NB4 (cell line): ENCODE results near the gene EPSTI1.

Source experiments
- DNase-seq: peaks from one replicate; pipeline ENCODE4 v3.0.0; 2010; ENCODE audit warnings: low read depth
- H3K4me3 ChIP-seq: one replicate; pipeline ENCODE4 v1.5.1; 2011; ENCODE audit warnings: mild to moderate bottlenecking, low read depth, low read length, moderate library complexity
- CTCF ChIP-seq: IDR thresholded peaks from one replicate; pipeline ENCODE4 v1.5.1; 2012; ENCODE audit warnings: low read depth, low read length
- MYC ChIP-seq: IDR thresholded peaks from 2 replicates; pipeline ENCODE4 v1.6.1; 2011; ENCODE audit warnings: low read depth, low read length
- POLR2A ChIP-seq: IDR thresholded peaks from 2 replicates; pipeline ENCODE4 v1.6.1; 2011; ENCODE audit warnings: mild to moderate bottlenecking; ENCODE audit not compliant: insufficient read length; ENCODE audit errors: extremely low read depth
- TF ChIP-seq, protein P1 (sequence below): IDR thresholded peaks from 2 replicates; pipeline ENCODE4 v1.6.1; 2011; ENCODE audit warnings: low read depth, low read length

The EPSTI1 gene

DNA sequence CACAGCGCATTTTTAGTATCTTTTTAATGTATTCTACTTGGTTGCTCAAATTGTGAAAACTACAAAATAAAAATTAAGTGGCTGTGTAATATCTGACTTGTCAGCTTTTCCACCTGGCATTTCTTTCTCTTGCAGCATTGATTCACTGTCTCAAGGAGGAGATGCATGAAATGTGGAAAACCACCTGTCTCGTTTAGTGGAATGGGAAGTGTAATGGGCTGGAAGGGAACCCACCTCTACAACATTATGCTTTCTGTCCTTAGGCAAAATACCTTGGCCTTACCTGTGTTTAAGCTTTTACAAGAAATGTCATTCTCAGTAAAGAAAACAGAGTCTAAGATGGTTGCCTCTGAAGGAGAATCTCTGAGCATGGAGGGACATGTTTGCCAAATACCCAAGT is 142.8 kb downstream of the EPSTI1 start:
- DNase-seq: no peak
- TF ChIP-seq CTCF (no peak), MYC (no peak), POLR2A (no peak)
- TF ChIP-seq, protein P1, sequence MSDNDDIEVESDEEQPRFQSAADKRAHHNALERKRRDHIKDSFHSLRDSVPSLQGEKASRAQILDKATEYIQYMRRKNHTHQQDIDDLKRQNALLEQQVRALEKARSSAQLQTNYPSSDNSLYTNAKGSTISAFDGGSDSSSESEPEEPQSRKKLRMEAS: no peak
- no peak overlapping the region for H3K4me3 ChIP-seq

GRCh38 chr13:42847891-42848663 is 144.0 kb downstream of the EPSTI1 start:
- DNase-seq: no peak
- no peak for TF ChIP-seq POLR2A
- no peak for TF ChIP-seq MYC
- no peak overlapping the region for H3K4me3 ChIP-seq

DNA sequence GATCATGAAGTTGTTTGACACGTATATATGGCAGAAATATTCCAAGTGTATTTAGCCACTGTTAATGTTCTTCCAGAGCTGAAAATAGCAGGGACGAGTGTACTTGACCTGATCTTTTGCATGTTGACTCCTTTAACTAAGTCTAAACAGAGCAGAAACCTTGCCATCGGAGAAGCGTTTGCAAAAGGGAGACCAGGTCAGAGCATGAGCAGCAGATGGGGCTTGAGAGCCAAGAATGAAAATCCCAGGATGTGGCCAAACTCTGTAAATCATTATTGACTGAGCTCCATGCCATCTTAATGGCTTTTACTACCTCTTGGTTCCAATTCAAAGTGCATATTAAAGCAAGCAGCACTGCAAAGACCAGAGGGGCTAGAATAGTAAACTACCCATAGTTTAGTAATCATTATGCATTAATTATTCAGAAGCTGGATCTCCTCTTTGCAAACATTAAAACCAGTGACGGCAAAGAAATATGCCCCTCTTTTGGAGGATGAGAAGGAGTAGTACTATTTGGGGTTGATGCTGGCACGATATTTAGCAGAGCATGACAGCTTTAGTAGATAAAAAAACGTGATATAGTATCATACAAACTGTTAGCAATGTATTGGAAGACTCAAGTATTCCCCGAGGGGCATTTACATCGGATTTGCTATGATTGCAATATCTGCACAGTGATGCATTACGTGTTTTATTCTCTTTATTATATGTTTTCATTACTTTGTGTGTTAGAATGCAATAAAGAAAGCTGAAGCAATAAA is 154.9 kb downstream of the EPSTI1 start:
- DNase-seq: no peak
- no peak overlapping the region for H3K4me3 ChIP-seq
- TF ChIP-seq, protein P1: no peak
- TF ChIP-seq CTCF: peak; percentile 5
- TF ChIP-seq MYC: no peak
- TF ChIP-seq POLR2A: no peak
